Gastroesophageal sphincter (tissue), 4 donors: ENCODE measurements around the gene OASL. TPM values are rescaled to one million over a fixed set of nuclear protein-coding genes. Genes with fewer than 3 reads are reported as not detected.

Experiments
- ATAC-seq: fragments of 150-250 bp; one replicate; pipeline ENCODE4 v1.9.1; 2016; ENCODE audit warnings: mild to moderate bottlenecking, moderate library complexity
- H3K27ac ChIP-seq, 4 donors: fragments of 200-600 bp; sonication (generic) in 3 of 4; 1 replicate in 3 of 4; 2 replicates in 1 of 4; pipeline ENCODE4 v1.5.1; 2016 to 2019
- H3K27me3 ChIP-seq: fragments of 200-600 bp; sonication (generic); one replicate; pipeline ENCODE4 v1.5.1; 2019
- H3K36me3 ChIP-seq, 2 donors: fragments of 200-600 bp; sonication (generic); one replicate each; pipeline ENCODE4 v1.5.1; 2019; ENCODE audit warnings: control low read depth in 1 of 2
- H3K4me1 ChIP-seq, 3 donors: fragments of 200-600 bp; sonication (generic); 1 replicate in 2 of 3; 2 replicates in 1 of 3; pipeline ENCODE4 v1.5.1; 2016 to 2019; ENCODE audit warnings: control low read depth in 2 of 3
- H3K4me3 ChIP-seq, 2 donors: fragments of 200-600 bp; sonication (generic); one replicate each; pipeline ENCODE4 v1.5.1; 2019; ENCODE audit warnings: mild to moderate bottlenecking in 1 of 2, moderate library complexity in 1 of 2
- H3K9me3 ChIP-seq, 3 donors: fragments of 200-600 bp; sonication (generic); one replicate each; pipeline ENCODE4 v1.5.1; 2017 to 2019; ENCODE audit warnings: control low read depth in 2 of 3
- CTCF ChIP-seq, 4 experiments: fragments of 200-600 bp in 2 of 4; fragments of 450-650 bp in 2 of 4; sonication (generic) in 1 of 4; IDR thresholded peaks; one replicate each; pipeline ENCODE4 v1.5.1; 2017 to 2019; ENCODE audit warnings: antibody characterized with exemption in 4 of 4, mild to moderate bottlenecking in 2 of 4, moderate library complexity in 2 of 4
- EP300 ChIP-seq: sonication (generic); formaldehyde crosslinking; IDR thresholded peaks from one replicate; pipeline ENCODE4 v1.6.1; 2017; ENCODE audit warnings: antibody characterized with exemption, mild to moderate bottlenecking
- POLR2A ChIP-seq, 2 donors: fragments of 450-650 bp; IDR thresholded peaks; one replicate each; pipeline ENCODE4 v1.6.1; 2017; ENCODE audit warnings: antibody characterized with exemption in 2 of 2, mild to moderate bottlenecking in 2 of 2, moderate library complexity in 1 of 2
- POLR2AphosphoS5 ChIP-seq: sonication (generic); formaldehyde crosslinking; IDR thresholded peaks from one replicate; pipeline ENCODE4 v1.6.1; 2017; ENCODE audit warnings: antibody characterized with exemption
- WGBS, 2 donors: methylation state at CpG; one replicate each; pipeline ENCODE4 v1.1.5; 2018; ENCODE audit warnings: low coverage in 1 of 2; 5-methylcytosine and 5-hydroxymethylcytosine counted together
- total RNA-seq, 4 donors: library from RNA; depleted of rRNA; stranded (reverse); fragments of >200 nt; gene quantifications; one replicate each; pipeline ENCODE4 v1.1.0, GENCODE V29; 2016

Gene OASL
- total RNA-seq, 4 donors from 2014 or later, result 0.31 to 3.0 (median 0.38) TPM

GRCh38 chr12:121013715-121014114 is 25.3 kb downstream of the OASL start:
- Histone ChIP-seq H3K9me3 (no peaks in the 10 kb centered on the region), H3K4me1 (peaks cover 5 to 13% (median 6%) of the 10 kb centered on the region in 3 donors), H3K36me3 (peaks cover 0 to 48% of the 10 kb centered on the region in 2 donors), H3K27ac (no peak overlapping the region), H3K27me3 (no peaks in the 10 kb centered on the region), H3K4me3 (no peak overlapping the region)
- no peak for TF ChIP-seq POLR2AphosphoS5
- TF ChIP-seq CTCF (IDR thresholded peaks at IDR 0.05), result no peak
- TF ChIP-seq POLR2A (IDR thresholded peaks at IDR 0.05), result no peak
- no peak for TF ChIP-seq EP300
- 65 to 81% methylated on average over 3 of the region's 3 CpGs for WGBS, 2 donors
- no peak for ATAC-seq

DNA sequence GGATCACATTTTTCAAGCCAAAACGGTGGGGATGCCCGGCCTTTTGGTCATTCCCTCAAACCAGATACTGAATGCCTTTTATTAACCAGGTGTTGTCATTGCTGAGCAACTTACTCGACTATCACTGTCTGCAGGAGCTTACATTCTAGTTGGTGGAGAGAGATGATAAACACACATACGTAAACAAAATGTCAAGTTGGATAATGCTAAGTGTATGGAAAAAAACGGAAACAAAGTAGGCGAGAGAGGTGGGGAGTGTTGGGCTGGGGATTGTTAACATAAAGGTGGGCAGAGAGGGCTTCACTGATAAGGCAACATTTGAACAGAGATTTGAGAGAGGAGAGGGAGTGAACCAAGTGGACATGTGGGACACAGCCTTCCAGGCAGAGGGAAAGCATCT is 27.2 kb downstream of the OASL start:
- no peak for TF ChIP-seq POLR2A (IDR thresholded peaks at IDR 0.05)
- no peak for TF ChIP-seq CTCF (IDR thresholded peaks at IDR 0.05)
- TF ChIP-seq POLR2AphosphoS5, result no peak
- no peak for TF ChIP-seq EP300
- H3K27ac ChIP-seq, result no peak overlapping the region
- H3K4me1 ChIP-seq, result peaks cover 5 to 13% (median 6%) of the 10 kb centered on the region in 3 donors
- no peak overlapping the region for H3K4me3 ChIP-seq
- peaks cover 0 to 67% of the 10 kb centered on the region in 2 donors for H3K36me3 ChIP-seq
- WGBS, 2 donors, result 47 to 60% methylated on average over 2 to 6 of the region's 6 CpGs
- H3K9me3 ChIP-seq, result no peaks in the 10 kb centered on the region
- no peak for ATAC-seq
- H3K27me3 ChIP-seq, result no peaks in the 10 kb centered on the region

DNA sequence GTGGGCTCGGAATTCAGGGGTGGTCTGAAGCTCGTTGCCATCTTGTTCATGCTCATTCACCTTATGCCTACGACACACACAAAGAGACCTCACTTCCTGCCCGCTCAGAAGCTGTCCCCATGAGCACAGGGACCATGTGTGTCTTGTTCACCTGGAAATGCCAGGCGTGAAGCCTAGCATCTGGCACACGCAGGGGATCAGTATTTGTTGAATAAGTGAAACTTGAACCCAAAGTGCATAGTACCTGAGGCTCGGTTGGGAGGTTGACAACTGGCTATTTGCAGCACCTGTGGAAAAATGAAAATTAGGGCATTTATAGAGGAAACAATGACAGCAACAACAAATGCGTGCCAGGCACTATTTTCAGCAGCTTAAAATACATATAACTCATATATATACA is 28.2 kb downstream of the OASL start:
- H3K27me3 ChIP-seq, result no peaks in the 10 kb centered on the region
- WGBS, 2 donors, result 70 to 92% methylated on average over 4 to 8 of the region's 8 CpGs
- H3K4me3 ChIP-seq, result no peak overlapping the region
- peaks cover 0 to 77% of the 10 kb centered on the region in 2 donors for H3K36me3 ChIP-seq
- no peak for ATAC-seq
- no peaks in the 10 kb centered on the region for H3K9me3 ChIP-seq
- peaks cover 5 to 11% (median 6%) of the 10 kb centered on the region in 3 donors for H3K4me1 ChIP-seq
- no peak overlapping the region for H3K27ac ChIP-seq
- no peak for TF ChIP-seq POLR2A (IDR thresholded peaks at IDR 0.05)
- TF ChIP-seq EP300, result no peak
- no peak for TF ChIP-seq POLR2AphosphoS5
- TF ChIP-seq CTCF (IDR thresholded peaks at IDR 0.05), result no peak

GRCh38 chr12:121009741-121010140 is 29.3 kb downstream of the OASL start:
- no peak for ATAC-seq
- WGBS, 2 donors, result 46 to 53% methylated on average over 4 to 7 of the region's 10 CpGs
- Histone ChIP-seq H3K4me1 (no peaks in the 10 kb centered on the region), H3K36me3 (peaks cover 0 to 88% of the 10 kb centered on the region in 2 donors), H3K4me3 (no peak overlapping the region), H3K9me3 (no peaks in the 10 kb centered on the region), H3K27ac (no peak overlapping the region), H3K27me3 (no peaks in the 10 kb centered on the region)
- TF ChIP-seq CTCF (IDR thresholded peaks at IDR 0.05), result peak in 3 of 4 experiments; percentile 23 to 36 (median 31)
- TF ChIP-seq EP300, result no peak

DNA sequence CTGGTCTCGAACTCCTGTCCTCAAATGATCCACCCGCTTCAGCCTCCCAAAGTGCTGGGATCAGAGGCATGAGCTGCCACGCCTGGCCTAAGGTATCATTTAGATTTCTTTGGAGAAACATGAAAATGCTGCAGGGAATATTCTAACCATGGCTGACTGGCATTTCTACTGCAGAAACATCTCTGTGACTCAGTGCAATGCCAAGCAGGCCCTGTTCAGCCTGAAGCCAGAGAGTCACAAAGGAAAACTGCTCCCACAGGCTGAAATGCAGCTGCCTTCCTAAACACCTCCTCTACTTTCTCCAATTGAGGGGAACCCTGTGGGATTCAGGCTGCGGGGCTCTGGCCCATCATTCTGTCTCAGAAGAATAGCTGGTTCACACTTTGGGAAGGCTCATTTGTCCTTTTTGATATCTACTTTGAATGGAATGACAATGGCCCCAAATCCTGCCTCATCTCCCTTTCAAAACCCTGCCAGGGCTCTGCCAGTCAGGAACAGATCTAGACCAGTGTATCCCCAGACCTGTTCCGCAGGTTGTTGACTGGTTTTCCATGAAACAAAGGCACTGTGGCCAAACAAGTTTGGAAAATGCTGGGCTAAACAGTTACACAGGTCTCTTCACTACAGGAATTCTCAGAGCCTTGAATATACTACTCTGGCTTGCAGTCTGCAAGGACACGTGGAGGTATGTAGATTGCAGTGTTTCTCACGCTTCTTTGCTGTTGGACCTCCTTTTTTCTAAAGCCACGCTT is 30.5 kb downstream of the OASL start:
- ATAC-seq, result no peak
- no peak overlapping the region for H3K4me3 ChIP-seq
- H3K9me3 ChIP-seq, result no peaks in the 10 kb centered on the region
- H3K4me1 ChIP-seq, result no peaks in the 10 kb centered on the region
- no peak for TF ChIP-seq CTCF (IDR thresholded peaks at IDR 0.05)
- TF ChIP-seq POLR2A (IDR thresholded peaks at IDR 0.05), result no peak
- TF ChIP-seq POLR2AphosphoS5, result no peak
- no peak for TF ChIP-seq EP300
- WGBS, 2 donors, result 91 to 96% methylated on average over 5 to 6 of the region's 8 CpGs
- H3K27me3 ChIP-seq, result no peaks in the 10 kb centered on the region
- H3K27ac ChIP-seq, result no peak overlapping the region
- peaks cover 0 to 97% of the 10 kb centered on the region in 2 donors for H3K36me3 ChIP-seq
